Keratinocyte (primary cell): ENCODE data around the gene ITGA7.

Experiments
- EZH2 ChIP-seq: IDR thresholded peaks from one replicate; pipeline ENCODE4 v1.6.1; 2012; ENCODE audit warnings: inconsistent platforms, mild to moderate bottlenecking, low read length, moderate library complexity
- TF ChIP-seq, protein P1 (sequence below), 3 experiments: IDR thresholded peaks in 1 of 3; conservative IDR thresholded peaks in 1 of 3; optimal IDR thresholded peaks in 1 of 3; 2 replicates in 2 of 3; 3 replicates in 1 of 3; pipeline versions ENCODE3 to v1.5.1; 2011; ENCODE audit warnings: low read length in 3 of 3, mild to moderate bottlenecking in 3 of 3, moderate library complexity in 2 of 3, control low read depth in 1 of 3, inconsistent platforms in 1 of 3; ENCODE audit not compliant: insufficient read depth in 2 of 3; ENCODE audit errors: extremely low read depth in 1 of 3

DNA sequence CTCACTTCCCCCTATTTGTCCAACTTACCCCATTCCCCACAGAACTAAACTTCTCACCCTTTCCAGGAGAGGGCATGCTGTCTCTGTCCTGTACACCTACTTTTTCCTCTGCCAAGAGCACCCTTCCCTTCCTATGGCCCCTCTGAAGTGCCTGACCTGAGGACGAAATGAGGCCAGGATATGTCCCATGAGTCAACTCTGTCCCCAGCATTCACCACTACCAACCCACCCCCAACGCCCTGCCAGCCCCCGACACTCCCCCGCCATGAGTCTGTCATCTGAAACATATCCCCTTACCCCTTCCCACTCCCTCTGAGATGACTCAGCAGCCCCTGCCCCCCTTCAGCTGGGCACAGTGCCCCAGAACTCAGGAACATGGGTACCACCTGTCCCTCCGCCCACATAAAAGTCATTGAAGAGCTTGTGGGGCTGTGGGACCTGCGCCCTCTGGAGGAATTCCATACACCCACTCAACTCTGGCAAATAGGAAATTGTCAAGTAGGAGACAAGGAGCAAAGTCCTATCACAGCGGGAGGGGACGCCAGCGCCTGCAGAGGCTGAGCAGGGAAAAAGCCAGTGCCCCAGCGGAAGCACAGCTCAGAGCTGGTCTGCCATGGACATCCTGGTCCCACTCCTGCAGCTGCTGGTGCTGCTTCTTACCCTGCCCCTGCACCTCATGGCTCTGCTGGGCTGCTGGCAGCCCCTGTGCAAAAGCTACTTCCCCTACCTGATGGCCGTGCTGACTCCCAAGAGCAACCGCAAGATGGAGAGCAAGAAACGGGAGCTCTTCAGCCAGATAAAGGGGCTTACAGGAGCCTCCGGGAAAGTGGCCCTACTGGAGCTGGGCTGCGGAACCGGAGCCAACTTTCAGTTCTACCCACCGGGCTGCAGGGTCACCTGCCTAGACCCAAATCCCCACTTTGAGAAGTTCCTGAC lies 26.3 kb downstream of the ITGA7 start:
- TF ChIP-seq, protein P1, sequence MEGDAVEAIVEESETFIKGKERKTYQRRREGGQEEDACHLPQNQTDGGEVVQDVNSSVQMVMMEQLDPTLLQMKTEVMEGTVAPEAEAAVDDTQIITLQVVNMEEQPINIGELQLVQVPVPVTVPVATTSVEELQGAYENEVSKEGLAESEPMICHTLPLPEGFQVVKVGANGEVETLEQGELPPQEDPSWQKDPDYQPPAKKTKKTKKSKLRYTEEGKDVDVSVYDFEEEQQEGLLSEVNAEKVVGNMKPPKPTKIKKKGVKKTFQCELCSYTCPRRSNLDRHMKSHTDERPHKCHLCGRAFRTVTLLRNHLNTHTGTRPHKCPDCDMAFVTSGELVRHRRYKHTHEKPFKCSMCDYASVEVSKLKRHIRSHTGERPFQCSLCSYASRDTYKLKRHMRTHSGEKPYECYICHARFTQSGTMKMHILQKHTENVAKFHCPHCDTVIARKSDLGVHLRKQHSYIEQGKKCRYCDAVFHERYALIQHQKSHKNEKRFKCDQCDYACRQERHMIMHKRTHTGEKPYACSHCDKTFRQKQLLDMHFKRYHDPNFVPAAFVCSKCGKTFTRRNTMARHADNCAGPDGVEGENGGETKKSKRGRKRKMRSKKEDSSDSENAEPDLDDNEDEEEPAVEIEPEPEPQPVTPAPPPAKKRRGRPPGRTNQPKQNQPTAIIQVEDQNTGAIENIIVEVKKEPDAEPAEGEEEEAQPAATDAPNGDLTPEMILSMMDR (optimal IDR thresholded peaks at IDR 0.05 in 1 of 3, IDR thresholded peaks at IDR 0.05 in 1 of 3, conservative IDR thresholded peaks at IDR 0.05 in 1 of 3; ENCODE audit: extremely low read depth in 1 of 3, insufficient read depth in 2 of 3, low read length in 3 of 3), result peak; percentile 11 to 68 (median 33)
- no peak for TF ChIP-seq EZH2
